HEK293 (cell line): ENCODE data around the gene USP37.

Experiments used
- CTCF ChIA-PET: fragments of 350-600 bp; formaldehyde crosslinking; extraction: SDS; loops from one replicate; lab custom pipeline; 2021; ENCODE audit warnings: antibody characterized with exemption; lab: Yijun Ruan, JAX
- POLR2A ChIA-PET: fragments of 300-600 bp; formaldehyde crosslinking; extraction: SDS; loops from one replicate; lab custom pipeline; 2020; ENCODE audit warnings: antibody characterized with exemption, inconsistent platforms; lab: Yijun Ruan, JAX
- H3K27ac ChIP-seq: fragments of 200-500 bp; sonication (Bioruptor generic); 2 replicates; pipeline ENCODE4 v1.5.1; 2014; ENCODE audit warnings: low read depth, low read length, control low read depth, inconsistent platforms; ENCODE audit errors: extremely low read depth
- H3K36me3 ChIP-seq, 2 experiments: fragments of 200-500 bp in 1 of 2; sonication (Bioruptor generic) in 1 of 2; 1 replicate in 1 of 2; 2 replicates in 1 of 2; pipeline ENCODE4 v1.5.1; 2014 to 2017; ENCODE audit warnings: inconsistent platforms in 2 of 2, low read length in 2 of 2; ENCODE audit not compliant: control insufficient read depth in 2 of 2, insufficient read depth in 1 of 2
- H3K4me1 ChIP-seq: fragments of 200-500 bp; sonication (Bioruptor generic); 2 replicates; pipeline ENCODE4 v1.5.1; 2014; ENCODE audit warnings: mild to moderate bottlenecking, low read length, inconsistent platforms; ENCODE audit not compliant: control insufficient read depth, insufficient read depth
- H3K4me3 ChIP-seq: 2 replicates; pipeline ENCODE4 v1.5.1; 2011; ENCODE audit warnings: low read depth, mild to moderate bottlenecking, control low read depth, low read length, moderate library complexity
- H3K9me3 ChIP-seq: fragments of 200-500 bp; sonication (Bioruptor generic); 2 replicates; pipeline ENCODE4 v1.5.1; 2014; ENCODE audit warnings: low read depth, low read length, inconsistent platforms; ENCODE audit not compliant: control insufficient read depth, insufficient read depth
- PRDM10 ChIP-seq: fragments of 450-650 bp; formaldehyde crosslinking; IDR thresholded peaks from 2 replicates; pipeline ENCODE4 v1.5.1; 2016; ENCODE audit warnings: missing biosample characterization, missing genetic modification characterization
- PRDM6 ChIP-seq: fragments of 450-650 bp; formaldehyde crosslinking; IDR thresholded peaks from 2 replicates; pipeline ENCODE4 v1.5.1; 2017; ENCODE audit warnings: missing biosample characterization, missing genetic modification characterization
- REPIN1 ChIP-seq: fragments of 450-650 bp; formaldehyde crosslinking; IDR thresholded peaks from 2 replicates; pipeline ENCODE4 v1.5.1; 2017; ENCODE audit warnings: missing biosample characterization, missing genetic modification characterization, low read depth
- REST ChIP-seq: fragments of 450-650 bp; formaldehyde crosslinking; IDR thresholded peaks from 2 replicates; pipeline ENCODE4 v1.5.1; 2016; ENCODE audit warnings: missing biosample characterization, missing genetic modification characterization
- ZBTB44 ChIP-seq: fragments of 450-650 bp; IDR thresholded peaks from 2 replicates; pipeline ENCODE4 v1.5.1; 2018; ENCODE audit warnings: missing biosample characterization, mild to moderate bottlenecking, missing genetic modification characterization
- ZNF214 ChIP-seq: fragments of 450-650 bp; formaldehyde crosslinking; IDR thresholded peaks from 2 replicates; pipeline ENCODE4 v1.5.1; 2017; ENCODE audit warnings: missing biosample characterization, mild to moderate bottlenecking, missing genetic modification characterization, borderline replicate concordance
- ZNF280C ChIP-seq: fragments of 450-650 bp; formaldehyde crosslinking; IDR thresholded peaks from 2 replicates; pipeline ENCODE4 v1.5.1; 2016; ENCODE audit warnings: missing biosample characterization, missing genetic modification characterization
- ZNF391 ChIP-seq: fragments of 450-650 bp; formaldehyde crosslinking; IDR thresholded peaks from 2 replicates; pipeline ENCODE4 v1.5.1; 2016; ENCODE audit warnings: low read depth, missing biosample characterization, missing genetic modification characterization, borderline replicate concordance
- ZNF404 ChIP-seq: fragments of 450-650 bp; formaldehyde crosslinking; IDR thresholded peaks from 2 replicates; pipeline ENCODE4 v1.5.1; 2017; ENCODE audit warnings: missing biosample characterization, missing genetic modification characterization
- ZNF571 ChIP-seq: fragments of 450-650 bp; formaldehyde crosslinking; IDR thresholded peaks from 2 replicates; pipeline ENCODE4 v1.5.0; 2017; ENCODE audit warnings: missing biosample characterization, missing genetic modification characterization
- ZNF610 ChIP-seq: fragments of 450-650 bp; formaldehyde crosslinking; IDR thresholded peaks from 2 replicates; pipeline ENCODE4 v1.5.1; 2016; ENCODE audit warnings: missing biosample characterization, missing genetic modification characterization, borderline replicate concordance
- ZNF645 ChIP-seq: fragments of 450-650 bp; formaldehyde crosslinking; IDR thresholded peaks from 2 replicates; pipeline ENCODE4; 2016; ENCODE audit warnings: missing biosample characterization, missing genetic modification characterization
- ZNF670 ChIP-seq: fragments of 450-650 bp; formaldehyde crosslinking; IDR thresholded peaks from 2 replicates; pipeline ENCODE4 v1.5.1; 2016; ENCODE audit warnings: missing biosample characterization, missing genetic modification characterization, low read depth
- ZNF701 ChIP-seq: fragments of 450-650 bp; formaldehyde crosslinking; IDR thresholded peaks from 2 replicates; pipeline ENCODE4 v1.5.1; 2016; ENCODE audit warnings: missing biosample characterization, missing genetic modification characterization
- ZNF704 ChIP-seq: fragments of 450-650 bp; formaldehyde crosslinking; IDR thresholded peaks from 2 replicates; pipeline ENCODE4 v1.5.1; 2016; ENCODE audit warnings: missing biosample characterization, missing genetic modification characterization

USP37 gene

GRCh38 chr2:218546012-218546411, 22.1 kb downstream of the USP37 start (continued):
- TF ChIP-seq REST (tag by site-specific recombination) = no peak
- no peak for TF ChIP-seq ZBTB44 (tag by site-specific recombination)
- TF ChIP-seq ZNF701 (tag by site-specific recombination) = no peak
- TF ChIP-seq ZNF571 = no peak
- no peak for TF ChIP-seq ZNF645 (tag by site-specific recombination)
- no peak for TF ChIP-seq ZNF404
- no peak for TF ChIP-seq ZNF670 (tag by site-specific recombination)
- TF ChIP-seq, all 188 proteins: peak for 0

- ChIA-PET POLR2A (no interaction called here), CTCF (interaction anchor here (1.0 kb wide), 1 partner anchor 307 kb away, joined by 3 read pairs; no protein-coding TSS in a partner anchor)
Measured at GRCh38 chr2:218540015-218540414, 28.1 kb downstream of the USP37 start.

More at GRCh38 chr2:218540015-218540414, 28.1 kb downstream of the USP37 start:
- H3K27ac ChIP-seq = no peak overlapping the region
- H3K36me3 ChIP-seq = peaks cover 47 to 89% of the 10 kb centered on the region in 2 experiments
- H3K4me3 ChIP-seq = no peak overlapping the region
- H3K4me1 ChIP-seq = no peaks in the 10 kb centered on the region
- no peaks in the 10 kb centered on the region for H3K9me3 ChIP-seq
- TF ChIP-seq PRDM10 (tag by site-specific recombination) (no peak), REPIN1 (tag by site-specific recombination) (no peak), ZNF610 (tag by site-specific recombination) (no peak), ZNF280C (tag by site-specific recombination) (no peak), ZNF391 (tag by site-specific recombination) (no peak), ZNF704 (tag by site-specific recombination) (no peak), ZNF214 (tag by site-specific recombination) (no peak), ZNF670 (tag by site-specific recombination) (no peak), PRDM6 (tag by site-specific recombination) (no peak)
